Panc1 (cell line): ENCODE results near the gene MT1E.

ENCODE experiments used
- CTCF ChIP-seq: fragments of 450-650 bp; IDR thresholded peaks from 2 replicates; pipeline ENCODE4 v1.5.1; 2017; ENCODE audit warnings: mild to moderate bottlenecking
- POLR2AphosphoS5 ChIP-seq: IDR thresholded peaks from 2 replicates; pipeline ENCODE4 v1.6.1; 2012; ENCODE audit warnings: mild to moderate bottlenecking, low read depth, low read length, moderate library complexity

GRCh38 chr16:56632156-56632847 lies 6.7 kb downstream of the MT1E start, which contains the start of gene MT1M:
- TF ChIP-seq POLR2AphosphoS5 (no peak), CTCF (no peak)
